ENCODE measurements around the gene ACTL6B. TPM values are rescaled to one million over a fixed set of nuclear protein-coding genes. Genes with fewer than 3 reads are reported as not detected.

The ACTL6B gene
- total and polyA plus RNA-seq, 9 of the 15 experiments (the other 6 are each of a cell fraction or from before 2014, with no cell fraction given): not detected

GRCh38 chr7:100673942-100674410 lies 17.7 kb upstream of the ACTL6B start (continued):
- TF ChIP-seq ZNF274 (IDR thresholded peaks at IDR 0.05; ENCODE audit: borderline replicate concordance, low read depth, low read length) (no peak), ZKSCAN1 (IDR thresholded peaks at IDR 0.05; ENCODE audit: low read depth, low read length) (no peak), ZNF263 (CRISPR knock-in tag; IDR thresholded peaks at IDR 0.05; ENCODE audit: borderline replicate concordance) (peak; percentile 76), ZNF239 (CRISPR knock-in tag; IDR thresholded peaks at IDR 0.05) (no peak), JUNB (CRISPR knock-in tag; conservative IDR thresholded peaks at IDR 0.05) (no peak), TAL1 (IDR thresholded peaks at IDR 0.05) (no peak), TAF9B (IDR thresholded peaks at IDR 0.05; ENCODE audit: partially characterized antibody) (no peak), SAP30 (IDR thresholded peaks at IDR 0.05; ENCODE audit: borderline replicate concordance, insufficient read depth, low read depth, low read length, poor library complexity, severe bottlenecking) (peak; percentile 39), STAT5B (CRISPR knock-in tag; IDR thresholded peaks at IDR 0.05) (no peak), TARDBP (IDR thresholded peaks at IDR 0.05) (no peak), SIN3A (IDR thresholded peaks at IDR 0.05; ENCODE audit: borderline replicate concordance in 2 of 2, control insufficient read depth in 1 of 2, low read depth in 2 of 2, low read length in 2 of 2) (0 out of 4 replicates have a peak, but pooled peaks have one; percentile 37 to 65), TOE1 (IDR thresholded peaks at IDR 0.05; ENCODE audit: borderline replicate concordance) (no peak), TOE1 (CRISPR knock-in tag; IDR thresholded peaks at IDR 0.05; ENCODE audit: borderline replicate concordance, low read depth) (0 out of 2 replicates have a peak, but pooled peaks have one; percentile 5), NR2C2 (CRISPR knock-in tag; IDR thresholded peaks at IDR 0.05) (no peak; the same call in 1 of the 2 replicates), NR2C2 (tag; IDR thresholded peaks at IDR 0.05) (0 out of 2 replicates have a peak, but pooled peaks have one; percentile 12), POLR3A (IDR thresholded peaks at IDR 0.05; ENCODE audit: borderline replicate concordance, extremely low read depth, insufficient read depth, insufficient read length) (no peak), NFIX (CRISPR knock-in tag; IDR thresholded peaks at IDR 0.05; ENCODE audit: low read depth) (no peak), RAD21 (CRISPR knock-in tag; conservative IDR thresholded peaks at IDR 0.05 in 1 of 2, IDR thresholded peaks at IDR 0.05 in 1 of 2) (0 out of 4 replicates have a peak, but pooled peaks of 1 of the 2 experiments have one; percentile 0), ZNF639 (CRISPR knock-in tag; conservative IDR thresholded peaks at IDR 0.05 in 1 of 2, IDR thresholded peaks at IDR 0.05 in 1 of 2) (peak in 1 of 2 experiments; percentile 75; a peak in 2 of 4 replicates), CHCHD3 (CRISPR knock-in tag; IDR thresholded peaks at IDR 0.05) (no peak), PHF21A (IDR thresholded peaks at IDR 0.05; ENCODE audit: borderline replicate concordance, low read depth) (no peak), MAFK (IDR thresholded peaks at IDR 0.05; ENCODE audit: low read length) (no peak), BACH1 (tag; IDR thresholded peaks at IDR 0.05) (no peak)
- TF ChIP-seq, protein P1, sequence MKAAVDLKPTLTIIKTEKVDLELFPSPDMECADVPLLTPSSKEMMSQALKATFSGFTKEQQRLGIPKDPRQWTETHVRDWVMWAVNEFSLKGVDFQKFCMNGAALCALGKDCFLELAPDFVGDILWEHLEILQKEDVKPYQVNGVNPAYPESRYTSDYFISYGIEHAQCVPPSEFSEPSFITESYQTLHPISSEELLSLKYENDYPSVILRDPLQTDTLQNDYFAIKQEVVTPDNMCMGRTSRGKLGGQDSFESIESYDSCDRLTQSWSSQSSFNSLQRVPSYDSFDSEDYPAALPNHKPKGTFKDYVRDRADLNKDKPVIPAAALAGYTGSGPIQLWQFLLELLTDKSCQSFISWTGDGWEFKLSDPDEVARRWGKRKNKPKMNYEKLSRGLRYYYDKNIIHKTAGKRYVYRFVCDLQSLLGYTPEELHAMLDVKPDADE (conservative IDR thresholded peaks at IDR 0.05; ENCODE audit: control insufficient read depth, low read depth, low read length): 0 out of 2 replicates have a peak, but pooled peaks have one; percentile 17
- TF ChIP-seq, protein P2, sequence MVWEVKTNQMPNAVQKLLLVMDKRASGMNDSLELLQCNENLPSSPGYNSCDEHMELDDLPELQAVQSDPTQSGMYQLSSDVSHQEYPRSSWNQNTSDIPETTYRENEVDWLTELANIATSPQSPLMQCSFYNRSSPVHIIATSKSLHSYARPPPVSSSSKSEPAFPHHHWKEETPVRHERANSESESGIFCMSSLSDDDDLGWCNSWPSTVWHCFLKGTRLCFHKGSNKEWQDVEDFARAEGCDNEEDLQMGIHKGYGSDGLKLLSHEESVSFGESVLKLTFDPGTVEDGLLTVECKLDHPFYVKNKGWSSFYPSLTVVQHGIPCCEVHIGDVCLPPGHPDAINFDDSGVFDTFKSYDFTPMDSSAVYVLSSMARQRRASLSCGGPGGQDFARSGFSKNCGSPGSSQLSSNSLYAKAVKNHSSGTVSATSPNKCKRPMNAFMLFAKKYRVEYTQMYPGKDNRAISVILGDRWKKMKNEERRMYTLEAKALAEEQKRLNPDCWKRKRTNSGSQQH (CRISPR knock-in tag; IDR thresholded peaks at IDR 0.05): no peak

All from K562 (cell line).